Choroid plexus epithelial cell (primary cell): ENCODE measurements around the gene PIEZO2.

ENCODE experiments used
- DNase-seq: peaks from one replicate; pipeline ENCODE4 v3.0.0-alpha.2; 2010; ENCODE audit warnings: low read depth
- H3K4me3 ChIP-seq: 2 replicates; pipeline ENCODE4 v1.5.1; 2011; ENCODE audit warnings: low read depth, mild to moderate bottlenecking, control low read depth, low read length, moderate library complexity
- CTCF ChIP-seq: conservative IDR thresholded peaks from 2 replicates; pipeline ENCODE4 v1.5.1; 2011; ENCODE audit warnings: low read depth, mild to moderate bottlenecking, control low read depth, inconsistent platforms, low read length, moderate library complexity

PIEZO2 gene

GRCh38 chr18:11042247-11042646 is 107.1 kb downstream of the PIEZO2 start:
- H3K4me3 ChIP-seq: no peak overlapping the region
- no peak for TF ChIP-seq CTCF
- DNase-seq: peak; percentile 55

- DNase-seq: peak; percentile 80
- peak; percentile 93 for TF ChIP-seq CTCF
- H3K4me3 ChIP-seq: no peak overlapping the region
Measured at GRCh38 chr18:11040823-11041656, 108.3 kb downstream of the PIEZO2 start.

- TF ChIP-seq CTCF: no peak
- no peak for DNase-seq
- H3K4me3 ChIP-seq: no peak overlapping the region
Measured at GRCh38 chr18:11040359-11040758, 109.0 kb downstream of the PIEZO2 start.

GRCh38 chr18:11037533-11038240 is 111.7 kb downstream of the PIEZO2 start:
- H3K4me3 ChIP-seq: no peak overlapping the region
- no peak for DNase-seq
- TF ChIP-seq CTCF: no peak

- no peak for TF ChIP-seq CTCF
- DNase-seq: peak; percentile 61
- no peak overlapping the region for H3K4me3 ChIP-seq
Measured at GRCh38 chr18:11035814-11036495, 113.4 kb downstream of the PIEZO2 start.

GRCh38 chr18:11035376-11035775 is 114.0 kb downstream of the PIEZO2 start:
- H3K4me3 ChIP-seq: no peak overlapping the region
- TF ChIP-seq CTCF: no peak
- no peak for DNase-seq
